IMR-90 (cell line): Measurements from ENCODE around the gene ADGRB3. TPM values are rescaled to one million over a fixed set of nuclear protein-coding genes. Genes with fewer than 3 reads are reported as not detected.

ENCODE experiments used
- ATAC-seq: fragments of 200-7000 bp; cut with Tn5 transposase; 2 replicates; pipeline ENCODE4 v1.9.1; 2020; ENCODE audit warnings: low read depth, mild to moderate bottlenecking, moderate library complexity
- BruUV-seq: library from RNA; stranded (reverse); fragments of 400-500 nt; replicated peaks from 2 replicates; lab custom pipeline; 2021; lab: Mats Ljungman, UMichigan
- CTCF ChIA-PET: fragments of 300-600 bp; formaldehyde crosslinking; extraction: SDS; loops from one replicate; lab custom pipeline; 2021; ENCODE audit warnings: antibody characterized with exemption; lab: Yijun Ruan, JAX
- POLR2A ChIA-PET: fragments of 300-600 bp; sonication (Branson Sonifier 250); formaldehyde crosslinking; loops from one replicate; lab custom pipeline; 2022; ENCODE audit warnings: antibody characterized with exemption; ENCODE audit not compliant: unreplicated experiment; lab: Charles Lee
- DNase-seq: peaks from one replicate; pipeline ENCODE4 v3.0.0; 2013
- H2AFZ ChIP-seq: replicated peaks from 2 replicates; pipeline ENCODE3; 2013; ENCODE audit warnings: low read length, mild to moderate bottlenecking; ENCODE audit not compliant: poor library complexity
- H2AK5ac ChIP-seq: 2 replicates; pipeline ENCODE4 v1.6.1; 2013; ENCODE audit warnings: low read depth, low read length, inconsistent platforms
- H2AK9ac ChIP-seq: replicated peaks from 2 replicates; pipeline ENCODE3; 2013; ENCODE audit warnings: mild to moderate bottlenecking, low read depth, low read length, moderate library complexity; ENCODE audit not compliant: poor library complexity
- H2BK120ac ChIP-seq: 2 replicates; pipeline ENCODE4 v1.6.1; 2013; ENCODE audit warnings: low read depth, low read length, inconsistent platforms
- H2BK15ac ChIP-seq: 3 replicates; pipeline ENCODE4 v1.6.1; 2013; ENCODE audit warnings: low read depth, low read length, inconsistent platforms
- H2BK20ac ChIP-seq: 2 replicates; pipeline ENCODE4 v1.6.1; 2013; ENCODE audit warnings: low read depth, mild to moderate bottlenecking, inconsistent platforms, low read length, moderate library complexity
- H2BK5ac ChIP-seq: 2 replicates; pipeline ENCODE4 v1.6.1; 2013; ENCODE audit warnings: mild to moderate bottlenecking, low read depth, low read length, inconsistent platforms; ENCODE audit not compliant: poor library complexity, severe bottlenecking
- H3K14ac ChIP-seq: replicated peaks from 2 replicates; pipeline ENCODE4 v1.6.1; 2013; ENCODE audit warnings: low read depth, low read length, inconsistent platforms
- H3K18ac ChIP-seq: 2 replicates; pipeline ENCODE4 v1.6.1; 2013; ENCODE audit warnings: low read depth, low read length, control low read depth
- H3K23ac ChIP-seq: 2 replicates; pipeline ENCODE4 v1.6.1; 2013; ENCODE audit warnings: low read depth, low read length, inconsistent platforms
- H3K27ac ChIP-seq: 2 replicates; pipeline ENCODE4 v1.5.1; 2013; ENCODE audit warnings: mild to moderate bottlenecking, control low read depth, low read length; ENCODE audit not compliant: insufficient read depth
- H3K27me3 ChIP-seq: 2 replicates; pipeline ENCODE4 v1.6.1; 2013; ENCODE audit warnings: low read length; ENCODE audit not compliant: control insufficient read depth, insufficient read depth
- H3K36me3 ChIP-seq: 2 replicates; pipeline ENCODE4 v1.6.1; 2013; ENCODE audit warnings: low read length, mixed read lengths; ENCODE audit not compliant: control insufficient read depth, insufficient read depth
- H3K4ac ChIP-seq: 2 replicates; pipeline ENCODE4 v1.6.1; 2013; ENCODE audit warnings: low read depth, low read length, inconsistent platforms
- H3K4me1 ChIP-seq: 2 replicates; pipeline ENCODE4 v1.6.1; 2013; ENCODE audit warnings: low read length, mixed read lengths; ENCODE audit not compliant: control insufficient read depth, insufficient read depth
- H3K4me2 ChIP-seq: 2 replicates; pipeline ENCODE4 v1.6.1; 2013; ENCODE audit warnings: low read depth, mild to moderate bottlenecking, control low read depth, low read length, moderate library complexity
- H3K4me3 ChIP-seq: 2 replicates; pipeline ENCODE4 v1.5.1; 2013; ENCODE audit warnings: low read depth, mild to moderate bottlenecking, control low read depth, low read length, moderate library complexity; ENCODE audit not compliant: insufficient read depth
- H3K56ac ChIP-seq: 2 replicates; pipeline ENCODE4 v1.6.1; 2013; ENCODE audit warnings: low read length, inconsistent platforms; ENCODE audit not compliant: insufficient read depth; ENCODE audit errors: extremely low read depth
- H3K79me1 ChIP-seq, 2 experiments: 2 replicates each; pipeline ENCODE4 v1.6.1; 2013; ENCODE audit warnings: low read length in 2 of 2, inconsistent platforms in 1 of 2, low read depth in 1 of 2
- H3K9ac ChIP-seq: 2 replicates; pipeline ENCODE4 v1.6.1; 2013; ENCODE audit warnings: low read depth, low read length, control low read depth
- H3K9me1 ChIP-seq: 2 replicates; pipeline ENCODE4 v1.6.1; 2013; ENCODE audit warnings: low read length, inconsistent platforms; ENCODE audit not compliant: insufficient read depth
- H3K9me3 ChIP-seq: 2 replicates; pipeline ENCODE4 v1.6.1; 2013; ENCODE audit warnings: low read length; ENCODE audit not compliant: control insufficient read depth, insufficient read depth
- H4K20me1 ChIP-seq: 2 replicates; pipeline ENCODE4 v1.6.1; 2013; ENCODE audit warnings: low read length, inconsistent platforms; ENCODE audit not compliant: insufficient read depth
- H4K5ac ChIP-seq: 2 replicates; pipeline ENCODE4 v1.6.1; 2013; ENCODE audit warnings: mild to moderate bottlenecking, low read depth, low read length, control low read depth
- H4K8ac ChIP-seq, 2 experiments: 2 replicates each; pipeline ENCODE4 v1.6.1; 2013; ENCODE audit warnings: low read depth in 2 of 2, low read length in 2 of 2, control low read depth in 1 of 2, inconsistent platforms in 1 of 2
- H4K91ac ChIP-seq: 2 replicates; pipeline ENCODE4 v1.6.1; 2013; ENCODE audit warnings: low read depth, low read length, inconsistent platforms; ENCODE audit not compliant: insufficient read depth
- CHD1 ChIP-seq: IDR thresholded peaks from 2 replicates; pipeline ENCODE4 v1.6.1; 2012; ENCODE audit warnings: low read depth, low read length, improper control_type of control experiment
- NFE2L2 ChIP-seq: fragments of 150-350 bp; IDR thresholded peaks from 2 replicates; pipeline ENCODE4 v1.6.1; 2016; ENCODE audit warnings: low read depth, mild to moderate bottlenecking, low read length
- WGBS, 2 experiments: methylation state at CpG; one replicate each; pipeline versions ENCODE4 v1.1.5 to v1.1.7; 2013; ENCODE audit warnings: missing lambda C conversion rate in 2 of 2; ENCODE audit not compliant: insufficient read length in 1 of 2; ENCODE audit errors: extremely low coverage in 2 of 2; 5-methylcytosine and 5-hydroxymethylcytosine counted together
- dilution Hi-C: fragments of 300-500 bp; cut with HindIII; formaldehyde crosslinking; loops from one replicate; pipeline ENCODE4 v1.14.3; 2018; ENCODE audit warnings: low sequenced_read_pairs; ENCODE audit not compliant: unreplicated experiment
- in situ Hi-C: fragments of 300-500 bp; cut with MboI; formaldehyde crosslinking; loops from 3 replicates; pipeline ENCODE4 v1.14.3; 2019; ENCODE audit warnings: low sequenced_read_pairs, inconsistent platforms, mixed read lengths
- intact Hi-C: fragments of 100-400 bp; cut with micrococcal nuclease; formaldehyde crosslinking; loops from 2 replicates; pipeline ENCODE4 v1.10.0; 2022
- polyA plus RNA-seq, 3 experiments: library from polyadenylated mRNA; depleted of rRNA; stranded (reverse); fragments of >200 nt; gene quantifications; 2 replicates each; pipeline ENCODE4 v1.2.3, GENCODE V29; 2012; ENCODE audit warnings: low replicate concordance in 1 of 3
- total RNA-seq: library from RNA; depleted of rRNA; stranded (reverse); fragments of >200 nt; gene quantifications from 2 replicates; pipeline ENCODE4 v1.2.3, GENCODE V29; 2012
- TF ChIP-seq, protein P1 (sequence below): fragments of 150-350 bp; IDR thresholded peaks from 2 replicates; pipeline ENCODE4 v1.6.1; 2017; ENCODE audit warnings: mild to moderate bottlenecking, antibody characterized with exemption, low read length, low read depth

Gene ADGRB3
- total and polyA plus RNA-seq, 2 of the 4 experiments (the other 2 are of a cell fraction), result not detected

GRCh38 chr6:69138893-69139494 is 503.9 kb downstream of the ADGRB3 start:
- no peak overlapping the region for H2BK15ac ChIP-seq
- H4K91ac ChIP-seq, result no peak overlapping the region
- no peaks in the 10 kb centered on the region for H3K27me3 ChIP-seq
- no peak overlapping the region for H2BK5ac ChIP-seq
- H4K20me1 ChIP-seq, result no peaks in the 10 kb centered on the region
- no peak overlapping the region for H3K56ac ChIP-seq
- no peaks in the 10 kb centered on the region for H3K79me1 ChIP-seq
- no peak overlapping the region for H4K8ac ChIP-seq
- H2BK20ac ChIP-seq, result no peak overlapping the region
- H3K23ac ChIP-seq, result no peak overlapping the region
- H3K9me3 ChIP-seq, result no peaks in the 10 kb centered on the region; the same call in 1 of the 2 replicates
- H3K36me3 ChIP-seq, result no peaks in the 10 kb centered on the region
- no peak overlapping the region for H4K5ac ChIP-seq
- no peak overlapping the region for H3K9ac ChIP-seq
- no peak overlapping the region for H2AFZ ChIP-seq
- no peaks in the 10 kb centered on the region for H3K4me1 ChIP-seq
- H3K4me2 ChIP-seq, result no peak overlapping the region
- H3K4ac ChIP-seq, result no peak overlapping the region
- no peak for ATAC-seq
- in situ Hi-C loops, result no loop called here
- no TSS peak for BruUV-seq
- TF ChIP-seq CHD1 (no peak), NFE2L2 (no peak)
- TF ChIP-seq, protein P1, sequence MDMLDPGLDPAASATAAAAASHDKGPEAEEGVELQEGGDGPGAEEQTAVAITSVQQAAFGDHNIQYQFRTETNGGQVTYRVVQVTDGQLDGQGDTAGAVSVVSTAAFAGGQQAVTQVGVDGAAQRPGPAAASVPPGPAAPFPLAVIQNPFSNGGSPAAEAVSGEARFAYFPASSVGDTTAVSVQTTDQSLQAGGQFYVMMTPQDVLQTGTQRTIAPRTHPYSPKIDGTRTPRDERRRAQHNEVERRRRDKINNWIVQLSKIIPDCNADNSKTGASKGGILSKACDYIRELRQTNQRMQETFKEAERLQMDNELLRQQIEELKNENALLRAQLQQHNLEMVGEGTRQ, result no peak
- dilution Hi-C loops, result no loop called here
- WGBS, 2 experiments, result 96% methylated on average over 4 of the region's 4 CpGs; no CpG with 5 or more reads in 1 of the 2 experiments
- no peak overlapping the region for H2AK5ac ChIP-seq
- ChIA-PET CTCF (no interaction called here), POLR2A (no interaction called here)
- H2BK120ac ChIP-seq, result no peak overlapping the region
- no peak overlapping the region for H3K27ac ChIP-seq
- no peaks in the 10 kb centered on the region for H3K9me1 ChIP-seq
- intact Hi-C loops, result no loop called here
- no peak overlapping the region for H3K4me3 ChIP-seq
- H3K18ac ChIP-seq, result no peak overlapping the region
- no peak overlapping the region for H3K14ac ChIP-seq
- DNase-seq, result no peak
- H2AK9ac ChIP-seq, result no peak overlapping the region
